NCI-H1092 treated with DMSO at 0.1 percent for 48 hours (cell line): Measurements from ENCODE around the gene DBH.
A peak's percentile ranks its signal among the peaks of the same experiment; 100 is the strongest.
"Not testable (repeated sequence)": the region's sequence is repeated elsewhere in the genome, so short reads cannot be mapped to it uniquely, and the experiment has no call there.

Experiments
- DNase-seq: peaks from one replicate; lab custom pipeline; 2025; lab: John Stamatoyannopoulos, UW

Gene DBH

DNA sequence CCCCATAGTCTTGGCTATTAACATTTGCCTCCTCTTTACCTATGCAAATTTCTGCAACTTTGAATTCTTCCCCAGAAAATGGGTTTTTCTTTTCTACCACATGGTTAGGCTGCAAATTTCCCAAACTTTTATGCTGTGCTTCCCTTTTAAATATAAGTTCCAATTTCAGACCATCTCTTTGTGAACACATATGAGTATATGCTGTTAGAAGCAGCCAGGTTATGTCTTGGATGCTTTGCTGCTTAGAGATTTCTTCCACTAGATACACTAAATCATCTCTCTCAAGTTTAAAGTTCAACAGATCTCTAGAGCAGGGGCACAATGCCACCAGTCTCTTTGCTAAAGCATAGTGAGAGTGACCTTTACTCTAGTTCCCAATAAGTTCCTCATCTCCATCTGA is 10.2 kb upstream of the DBH start:
- not testable (repeated sequence) for DNase-seq

- no peak for DNase-seq
Measured at GRCh38 chr9:133627341-133627740, 8.8 kb upstream of the DBH start.

DNA sequence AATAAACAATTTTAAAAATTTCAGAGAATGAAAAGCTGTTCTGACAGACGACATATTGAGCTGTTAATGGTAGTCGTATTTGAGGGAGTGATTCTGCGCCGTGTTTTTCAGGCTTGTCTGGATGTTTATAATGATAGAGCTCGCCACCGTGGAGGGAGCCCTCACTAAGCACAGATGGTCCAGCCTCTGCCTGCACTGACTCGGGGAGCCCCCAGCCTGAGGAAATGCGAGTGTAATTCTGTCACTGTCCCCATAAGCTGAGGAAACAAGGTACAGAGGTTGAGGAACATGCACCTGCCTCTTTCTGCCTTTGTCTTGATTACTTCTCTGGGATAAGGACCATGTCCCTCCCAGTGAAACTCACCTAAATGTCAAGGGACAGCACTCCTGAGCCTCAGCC is 7.4 kb upstream of the DBH start:
- no peak for DNase-seq

GRCh38 chr9:133629221-133630110 is 6.7 kb upstream of the DBH start:
- no peak for DNase-seq

DNA sequence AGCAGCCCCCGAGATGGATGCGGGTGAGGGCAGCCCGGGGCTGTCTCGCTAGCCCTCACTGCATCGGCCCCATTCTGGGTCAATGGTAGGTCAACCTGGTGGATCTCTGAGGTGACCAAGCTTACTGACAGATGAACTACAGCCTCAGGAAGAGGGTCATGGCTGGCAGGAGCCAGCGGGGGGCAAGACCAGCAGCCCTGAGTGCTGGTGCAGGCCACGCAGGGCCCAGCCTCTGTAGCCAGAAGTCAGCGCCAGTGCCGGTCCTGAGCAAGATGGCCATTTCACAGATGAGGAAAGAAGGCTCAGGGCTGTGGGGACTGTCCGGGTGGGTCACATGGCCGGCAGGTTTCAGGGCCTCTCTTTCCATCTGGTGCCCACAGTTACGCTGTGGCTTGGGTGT is 5.1 kb upstream of the DBH start:
- DNase-seq: no peak

DNA sequence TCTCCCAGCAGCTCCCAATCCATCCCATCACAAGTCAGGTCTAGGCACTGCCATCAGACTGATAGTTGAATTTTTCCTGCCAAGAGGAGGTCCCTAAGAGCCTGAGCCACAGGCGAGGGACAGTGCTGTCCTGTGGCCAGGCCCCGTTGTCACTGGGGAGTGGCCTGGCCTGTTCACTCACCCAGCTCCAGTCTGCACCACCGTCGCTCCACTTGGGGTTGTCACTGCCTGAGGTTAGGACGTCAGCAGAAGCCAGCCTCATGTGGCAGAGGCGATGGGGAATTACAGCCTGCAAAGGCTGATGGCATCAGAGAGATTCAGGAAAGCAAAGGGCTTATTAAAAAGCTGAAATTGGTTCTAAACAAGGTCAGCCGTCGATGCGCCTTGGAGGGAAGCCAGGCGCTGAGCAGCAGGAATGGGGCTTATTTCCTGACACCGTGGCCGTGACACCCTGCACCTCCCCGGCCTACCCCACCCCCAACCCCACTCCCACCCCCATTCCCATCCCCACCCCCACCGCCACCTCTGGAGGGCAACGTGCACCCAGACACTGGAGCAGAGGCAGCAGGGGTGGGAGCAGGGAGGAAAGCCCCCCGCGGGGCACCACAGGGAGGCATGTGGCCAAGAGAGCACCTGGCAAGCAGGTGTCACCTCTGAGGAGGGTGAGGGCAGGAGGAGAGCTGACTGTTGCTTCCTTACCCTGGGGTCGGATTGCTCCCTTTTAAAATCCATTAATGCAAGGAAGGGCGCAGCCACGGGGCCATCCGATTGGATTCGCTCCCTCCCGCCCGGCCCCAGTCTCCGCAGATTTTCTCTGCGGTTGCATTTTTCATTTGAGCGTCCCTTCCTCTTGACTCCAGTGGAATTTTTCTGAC is 3.1 kb upstream of the DBH start:
- DNase-seq: peak; percentile 57

GRCh38 chr9:133633681-133634080 is 2.5 kb upstream of the DBH start:
- no peak for DNase-seq

- peak; percentile 67 for DNase-seq
Measured at GRCh38 chr9:133634081-133634691, 2.0 kb upstream of the DBH start.

- DNase-seq: no peak
Measured at GRCh38 chr9:133635098-133635497, 1.1 kb upstream of the DBH start.

DNA sequence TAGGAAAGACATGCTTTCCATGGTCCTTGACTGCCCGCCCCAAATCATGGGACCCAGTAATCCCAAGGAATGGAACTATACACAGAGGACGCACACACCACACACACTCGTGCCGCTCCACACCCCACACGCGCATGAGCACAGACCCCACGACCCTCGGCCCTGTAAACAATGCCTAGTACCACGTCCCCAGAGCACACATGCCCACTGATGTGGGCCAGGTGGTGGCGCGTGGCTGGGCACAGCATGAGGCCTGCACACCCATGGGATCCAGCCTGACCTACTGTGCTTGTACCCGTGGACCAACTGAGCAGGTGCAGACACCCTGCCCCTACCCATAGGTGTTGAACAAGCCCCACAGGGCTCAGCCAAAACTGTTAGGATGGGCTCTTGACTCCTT is 739 bp downstream of the DBH start:
- DNase-seq: no peak

- DNase-seq: no peak
Measured at GRCh38 chr9:133637451-133638055, 1.4 kb downstream of the DBH start.

DNA sequence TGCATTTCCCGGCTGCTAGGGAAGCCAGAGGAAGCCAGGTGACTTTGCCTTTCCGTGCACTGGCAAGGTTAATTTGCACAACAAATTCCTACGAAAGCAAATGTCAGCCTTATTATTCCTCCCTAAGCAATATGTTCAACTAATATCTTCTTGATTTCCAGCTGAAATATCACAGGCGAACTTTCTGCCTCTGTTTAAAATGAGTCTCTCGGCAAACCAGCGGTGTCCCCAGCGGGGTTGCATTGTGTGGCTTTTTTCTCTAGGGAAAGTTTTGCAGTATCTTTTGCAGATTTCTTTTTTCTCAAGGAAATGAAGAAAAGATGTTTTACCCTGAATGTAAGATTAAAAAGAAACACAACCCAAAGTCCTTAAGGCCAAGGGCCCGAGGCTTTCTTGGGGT is 1.9 kb downstream of the DBH start:
- DNase-seq: no peak

DNA sequence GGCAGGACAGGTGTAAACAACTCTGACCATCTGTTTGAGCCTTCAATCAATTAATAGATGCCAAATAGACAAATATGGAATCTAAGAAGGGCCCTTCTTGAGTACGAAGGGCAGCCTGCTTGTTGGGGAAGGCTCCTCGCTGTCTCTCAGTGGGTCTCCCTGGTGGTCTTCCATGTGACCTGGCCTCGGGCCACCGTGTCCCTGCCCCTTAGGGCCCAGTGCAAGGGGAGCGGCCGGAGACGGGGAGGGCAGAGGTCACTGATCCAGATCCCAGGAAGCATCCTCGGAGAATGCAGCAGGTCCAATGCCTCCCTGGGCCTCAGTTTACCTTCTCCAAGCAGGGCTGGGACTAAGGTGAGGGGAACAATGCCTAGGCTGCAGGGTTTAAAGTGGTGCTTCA is 2.5 kb downstream of the DBH start:
- DNase-seq: no peak

DNA sequence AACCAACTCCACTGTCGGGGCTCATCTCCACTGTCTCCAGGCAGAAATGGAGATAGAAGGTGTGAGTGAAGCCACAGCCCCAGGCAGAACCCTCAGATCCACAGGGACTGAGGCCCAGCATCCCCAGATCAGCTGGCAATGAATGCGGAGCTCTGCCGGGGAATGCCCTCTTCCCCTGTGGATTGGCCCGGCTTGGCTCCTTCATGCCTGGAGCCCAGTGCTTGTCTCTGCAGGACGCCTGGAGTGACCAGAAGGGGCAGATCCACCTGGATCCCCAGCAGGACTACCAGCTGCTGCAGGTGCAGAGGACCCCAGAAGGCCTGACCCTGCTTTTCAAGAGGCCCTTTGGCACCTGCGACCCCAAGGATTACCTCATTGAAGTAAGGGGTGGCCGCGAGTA is 3.5 kb downstream of the DBH start:
- DNase-seq: no peak

DNA sequence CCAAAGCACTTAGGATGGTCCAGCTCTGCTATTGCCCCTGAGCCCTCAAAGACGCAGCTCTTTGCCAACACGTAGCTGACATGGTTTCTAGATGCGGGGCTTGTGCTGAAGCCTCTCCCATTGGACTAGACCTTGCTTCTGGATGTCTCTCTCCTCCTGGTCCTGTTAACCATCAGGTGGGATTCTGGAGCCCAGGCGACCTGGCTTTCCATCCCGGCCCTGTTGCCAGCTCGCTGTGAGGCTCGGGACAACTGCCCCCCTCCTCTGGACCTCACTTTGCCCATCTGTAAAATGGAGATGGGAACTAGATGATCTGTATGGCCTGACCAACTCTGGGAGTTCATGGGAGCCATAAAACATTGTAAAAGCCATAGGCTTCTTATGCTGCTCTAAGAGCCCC is 4.0 kb downstream of the DBH start:
- DNase-seq: no peak

- DNase-seq: no peak
Measured at GRCh38 chr9:133640580-133641395, 4.6 kb downstream of the DBH start.

- DNase-seq: no peak
Measured at GRCh38 chr9:133641396-133641655, 5.2 kb downstream of the DBH start.

DNA sequence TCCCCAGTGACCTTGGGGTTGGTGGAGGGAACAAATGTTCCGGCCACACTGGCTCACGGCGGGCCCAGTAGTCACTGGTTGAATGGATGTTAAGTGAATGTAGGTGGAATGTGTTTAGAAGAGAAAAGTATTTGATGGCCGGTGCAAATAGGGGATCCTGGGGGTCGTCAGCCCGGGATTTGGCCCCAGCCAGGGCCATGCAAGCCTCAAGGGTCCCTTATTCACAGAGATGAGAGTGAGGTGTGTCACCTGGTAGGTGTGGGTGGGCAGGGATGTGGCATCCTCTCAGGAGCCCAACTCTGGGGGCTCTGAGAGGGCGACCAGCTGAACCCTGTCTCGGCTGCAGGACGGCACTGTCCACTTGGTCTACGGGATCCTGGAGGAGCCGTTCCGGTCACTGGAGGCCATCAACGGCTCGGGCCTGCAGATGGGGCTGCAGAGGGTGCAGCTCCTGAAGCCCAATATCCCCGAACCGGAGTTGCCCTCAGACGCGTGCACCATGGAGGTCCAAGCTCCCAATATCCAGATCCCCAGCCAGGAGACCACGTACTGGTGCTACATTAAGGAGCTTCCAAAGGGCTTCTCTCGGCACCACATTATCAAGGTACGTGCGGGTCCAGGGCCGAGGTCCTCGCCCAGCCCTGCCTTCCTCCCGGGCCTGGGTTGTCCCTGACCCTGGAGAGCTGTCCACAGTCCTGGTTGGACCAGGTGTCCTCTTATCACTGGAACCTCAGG is 5.9 kb downstream of the DBH start:
- no peak for DNase-seq

DNA sequence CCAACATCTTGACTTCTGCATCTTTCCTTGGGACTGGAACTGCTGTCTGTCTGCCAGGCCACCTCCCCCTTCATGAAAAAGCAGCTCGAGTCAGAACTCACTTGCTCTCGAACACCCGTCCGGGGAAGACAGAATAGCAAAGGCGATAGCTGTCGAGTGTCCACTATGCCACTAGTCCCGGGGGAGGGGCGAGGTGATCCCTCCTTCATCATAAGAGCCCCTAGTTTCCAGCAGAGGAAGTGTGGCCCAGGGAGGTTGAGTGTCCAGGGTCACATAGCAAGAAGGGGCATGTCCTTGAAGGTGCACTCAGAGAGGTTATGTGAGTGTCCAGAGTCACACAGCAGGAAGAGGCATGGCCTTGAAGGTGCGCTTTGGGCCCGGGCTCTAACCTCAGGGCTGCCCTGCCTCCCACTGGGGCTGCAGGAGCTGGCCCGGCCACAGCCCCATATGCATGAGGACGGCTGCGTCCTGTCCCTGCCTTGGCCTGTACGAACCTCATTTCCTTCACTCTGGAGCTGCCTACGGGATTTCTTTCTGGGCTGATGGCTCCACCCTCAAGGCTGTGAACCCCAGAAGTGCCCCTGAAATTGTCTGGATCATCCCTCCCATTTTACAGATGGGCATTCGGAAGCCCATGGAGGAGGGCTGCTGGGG is 6.7 kb downstream of the DBH start:
- no peak for DNase-seq

GRCh38 chr9:133643362-133643755 is 7.2 kb downstream of the DBH start:
- no peak for DNase-seq
